SK-N-SH treated with all-trans-retinoic acid at 6 μM for 48 hours (cell line): ENCODE data around the gene ARHGAP10.

ENCODE experiments used
- GLIS3 ChIP-seq: fragments of 250-450 bp; sonication (Bioruptor Pico); IDR thresholded peaks from 2 replicates; pipeline ENCODE4 v1.5.0; 2020; ENCODE audit warnings: mild to moderate bottlenecking, moderate library complexity
- PATZ1 ChIP-seq: fragments of 250-450 bp; sonication (Bioruptor Pico); IDR thresholded peaks from 2 replicates; pipeline ENCODE4 v1.8.0; 2020; ENCODE audit warnings: mild to moderate bottlenecking, moderate library complexity, borderline replicate concordance
- PPARA ChIP-seq: fragments of 250-450 bp; sonication (Bioruptor Pico); IDR thresholded peaks from 2 replicates; pipeline ENCODE4 v1.5.0; 2020; ENCODE audit warnings: mild to moderate bottlenecking, borderline replicate concordance
- TOX ChIP-seq: fragments of 250-450 bp; sonication (Bioruptor Pico); IDR thresholded peaks from 2 replicates; pipeline ENCODE4 v1.8.0; 2021; ENCODE audit warnings: mild to moderate bottlenecking, moderate library complexity, borderline replicate concordance
- ZFP3 ChIP-seq: fragments of 250-450 bp; sonication (Bioruptor Pico); IDR thresholded peaks from 2 replicates; pipeline ENCODE4 v1.5.0; 2020; ENCODE audit warnings: mild to moderate bottlenecking, moderate library complexity

GRCh38 chr4:147836807-147837206, 104.9 kb downstream of the ARHGAP10 start:
- TF ChIP-seq PPARA (CRISPR knock-in tag) (no peak), GLIS3 (CRISPR knock-in tag) (no peak), PATZ1 (CRISPR knock-in tag) (no peak), ZFP3 (CRISPR knock-in tag) (no peak), TOX (CRISPR knock-in tag) (no peak)
